ENCODE measurements around the gene LMOD3.

LMOD3 gene

GRCh38 chr3:69126999-69127398, 4.6 kb upstream of the LMOD3 start:
- no peak for DNase-seq (ENCODE audit: low spot score)
- H3K4me3 ChIP-seq = no peak overlapping the region
- TF ChIP-seq CTCF (IDR thresholded peaks at IDR 0.05) = no peak
- no peak overlapping the region for H3K27ac ChIP-seq

GRCh38 chr3:69126216-69126615, 3.8 kb upstream of the LMOD3 start:
- H3K4me3 ChIP-seq = no peak overlapping the region
- no peak overlapping the region for H3K27ac ChIP-seq
- TF ChIP-seq CTCF (IDR thresholded peaks at IDR 0.05) = no peak
- no peak for DNase-seq (ENCODE audit: low spot score)

GRCh38 chr3:69121950-69122349, 445 bp downstream of the LMOD3 start:
- peak overlapping the region; percentile 22 for H3K4me3 ChIP-seq
- no peak for TF ChIP-seq CTCF (IDR thresholded peaks at IDR 0.05)
- DNase-seq (ENCODE audit: low spot score) = no peak
- H3K27ac ChIP-seq = no peak overlapping the region

GRCh38 chr3:69121513-69121912, 882 bp downstream of the LMOD3 start:
- no peak for TF ChIP-seq CTCF (IDR thresholded peaks at IDR 0.05)
- no peak overlapping the region for H3K27ac ChIP-seq
- H3K4me3 ChIP-seq = no peak overlapping the region
- DNase-seq (ENCODE audit: low spot score) = no peak

- no peak overlapping the region for H3K27ac ChIP-seq
- peak; percentile 95 for TF ChIP-seq CTCF (IDR thresholded peaks at IDR 0.05)
- H3K4me3 ChIP-seq = no peak overlapping the region
- no peak for DNase-seq (ENCODE audit: low spot score)
Measured at GRCh38 chr3:69120879-69121464, 1.4 kb downstream of the LMOD3 start.

GRCh38 chr3:69119681-69120080, 2.7 kb downstream of the LMOD3 start:
- TF ChIP-seq CTCF (IDR thresholded peaks at IDR 0.05) = no peak

GRCh38 chr3:69119138-69119537, 3.3 kb downstream of the LMOD3 start:
- no peak for DNase-seq (ENCODE audit: low spot score)
- H3K4me3 ChIP-seq = no peak overlapping the region
- TF ChIP-seq CTCF (IDR thresholded peaks at IDR 0.05) = no peak
- no peak overlapping the region for H3K27ac ChIP-seq

More at GRCh38 chr3:69119681-69120080, 2.7 kb downstream of the LMOD3 start:
- no peak overlapping the region for H3K27ac ChIP-seq
- DNase-seq (ENCODE audit: low spot score) = no peak
- no peak overlapping the region for H3K4me3 ChIP-seq

Measured in coronary artery (tissue), 2 donors.